Vagina (tissue), 2 donors: ENCODE data around the gene MBP.

Source experiments
- POLR2AphosphoS5 ChIP-seq, 2 donors: sonication (generic); formaldehyde crosslinking; IDR thresholded peaks; one replicate each; pipeline ENCODE4 v1.9.0; 2017; ENCODE audit warnings: antibody characterized with exemption in 2 of 2, mild to moderate bottlenecking in 2 of 2, low read depth in 1 of 2; ENCODE audit not compliant: insufficient read depth in 1 of 2
- TF ChIP-seq, protein P1 (sequence below), 3 experiments: fragments of 450-650 bp in 2 of 3; fragments of 200-600 bp in 1 of 3; sonication (generic) in 1 of 3; IDR thresholded peaks; one replicate each; pipeline ENCODE4 v1.5.1; 2017 to 2019; ENCODE audit warnings: antibody characterized with exemption in 3 of 3, mild to moderate bottlenecking in 2 of 3, moderate library complexity in 2 of 3

DNA sequence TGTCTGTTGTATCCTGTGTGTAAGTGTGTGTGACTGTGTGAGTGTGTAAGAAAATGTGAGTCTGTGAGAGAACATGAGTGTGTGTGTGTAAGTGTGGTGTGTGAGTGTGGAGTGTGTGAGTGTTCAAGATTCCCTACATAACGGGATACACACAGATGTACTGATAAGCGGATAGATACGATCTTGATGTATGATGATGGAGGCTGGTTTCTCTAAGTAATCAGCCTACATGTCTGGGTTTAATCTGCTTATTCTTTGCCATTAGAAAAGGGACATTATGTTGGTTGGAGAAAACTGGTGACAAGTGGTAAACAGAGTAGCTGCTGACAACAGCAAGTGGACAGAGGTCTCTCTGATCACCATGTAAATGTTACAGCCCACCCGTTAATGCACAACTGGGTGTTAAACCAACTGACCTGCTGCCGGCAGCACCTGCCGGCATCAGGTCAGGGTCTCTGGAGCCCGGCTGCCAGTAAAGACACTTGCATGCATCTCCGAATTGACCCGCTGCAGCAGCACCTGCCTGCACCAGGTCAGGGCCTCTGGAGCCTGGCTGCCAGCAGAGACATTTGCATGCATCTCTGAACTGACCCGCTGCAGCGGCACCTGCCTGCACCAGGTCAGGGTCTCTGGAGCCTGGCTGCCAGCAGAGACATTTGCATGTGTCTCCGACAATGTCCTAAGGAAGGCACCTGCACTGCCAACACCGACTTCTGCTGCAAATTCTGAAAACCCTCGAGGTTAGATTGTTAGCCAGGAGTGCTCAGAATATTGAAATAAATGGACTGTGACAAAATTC is 87.5 kb downstream of the MBP start:
- no peak for TF ChIP-seq POLR2AphosphoS5 (IDR thresholded peaks at IDR 0.05; ENCODE audit: insufficient read depth in 1 of 2, low read depth in 1 of 2)
- TF ChIP-seq, protein P1, sequence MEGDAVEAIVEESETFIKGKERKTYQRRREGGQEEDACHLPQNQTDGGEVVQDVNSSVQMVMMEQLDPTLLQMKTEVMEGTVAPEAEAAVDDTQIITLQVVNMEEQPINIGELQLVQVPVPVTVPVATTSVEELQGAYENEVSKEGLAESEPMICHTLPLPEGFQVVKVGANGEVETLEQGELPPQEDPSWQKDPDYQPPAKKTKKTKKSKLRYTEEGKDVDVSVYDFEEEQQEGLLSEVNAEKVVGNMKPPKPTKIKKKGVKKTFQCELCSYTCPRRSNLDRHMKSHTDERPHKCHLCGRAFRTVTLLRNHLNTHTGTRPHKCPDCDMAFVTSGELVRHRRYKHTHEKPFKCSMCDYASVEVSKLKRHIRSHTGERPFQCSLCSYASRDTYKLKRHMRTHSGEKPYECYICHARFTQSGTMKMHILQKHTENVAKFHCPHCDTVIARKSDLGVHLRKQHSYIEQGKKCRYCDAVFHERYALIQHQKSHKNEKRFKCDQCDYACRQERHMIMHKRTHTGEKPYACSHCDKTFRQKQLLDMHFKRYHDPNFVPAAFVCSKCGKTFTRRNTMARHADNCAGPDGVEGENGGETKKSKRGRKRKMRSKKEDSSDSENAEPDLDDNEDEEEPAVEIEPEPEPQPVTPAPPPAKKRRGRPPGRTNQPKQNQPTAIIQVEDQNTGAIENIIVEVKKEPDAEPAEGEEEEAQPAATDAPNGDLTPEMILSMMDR (IDR thresholded peaks at IDR 0.05) = no peak
